IMR-90 (cell line): ENCODE results near the gene ROPN1B.

Source experiments
- CEBPB ChIP-seq: IDR thresholded peaks from 2 replicates; pipeline ENCODE4 v1.6.1; 2012; ENCODE audit warnings: low read depth, low read length, improper control_type of control experiment
- CTCF ChIP-seq: conservative IDR thresholded peaks from 2 replicates; pipeline ENCODE4 v1.5.1; 2012; ENCODE audit warnings: mild to moderate bottlenecking, low read depth, low read length, improper control_type of control experiment
- POLR2A ChIP-seq: IDR thresholded peaks from 2 replicates; pipeline ENCODE4 v1.6.1; 2012; ENCODE audit warnings: mild to moderate bottlenecking, low read depth, low read length
- RAD21 ChIP-seq: IDR thresholded peaks from 2 replicates; pipeline ENCODE4 v1.6.1; 2012; ENCODE audit warnings: low read length, improper control_type of control experiment
- RCOR1 ChIP-seq: IDR thresholded peaks from 2 replicates; pipeline ENCODE4 v1.6.1; 2012; ENCODE audit warnings: mild to moderate bottlenecking, low read length, improper control_type of control experiment; ENCODE audit not compliant: insufficient replicate concordance
- USF2 ChIP-seq: fragments of 150-350 bp; IDR thresholded peaks from 2 replicates; pipeline ENCODE4 v1.6.1; 2017; ENCODE audit warnings: mild to moderate bottlenecking, antibody characterized with exemption, low read length, low read depth

GRCh38 chr3:126015075-126015474, 46.1 kb downstream of the ROPN1B start:
- TF ChIP-seq POLR2A: no peak
- TF ChIP-seq CTCF: no peak
- no peak for TF ChIP-seq CEBPB
- no peak for TF ChIP-seq RCOR1
- TF ChIP-seq USF2: no peak
- no peak for TF ChIP-seq RAD21
